Measurements from ENCODE around the gene RBM38.
A peak's percentile ranks its signal among the peaks of the same experiment; 100 is the strongest.

DNA sequence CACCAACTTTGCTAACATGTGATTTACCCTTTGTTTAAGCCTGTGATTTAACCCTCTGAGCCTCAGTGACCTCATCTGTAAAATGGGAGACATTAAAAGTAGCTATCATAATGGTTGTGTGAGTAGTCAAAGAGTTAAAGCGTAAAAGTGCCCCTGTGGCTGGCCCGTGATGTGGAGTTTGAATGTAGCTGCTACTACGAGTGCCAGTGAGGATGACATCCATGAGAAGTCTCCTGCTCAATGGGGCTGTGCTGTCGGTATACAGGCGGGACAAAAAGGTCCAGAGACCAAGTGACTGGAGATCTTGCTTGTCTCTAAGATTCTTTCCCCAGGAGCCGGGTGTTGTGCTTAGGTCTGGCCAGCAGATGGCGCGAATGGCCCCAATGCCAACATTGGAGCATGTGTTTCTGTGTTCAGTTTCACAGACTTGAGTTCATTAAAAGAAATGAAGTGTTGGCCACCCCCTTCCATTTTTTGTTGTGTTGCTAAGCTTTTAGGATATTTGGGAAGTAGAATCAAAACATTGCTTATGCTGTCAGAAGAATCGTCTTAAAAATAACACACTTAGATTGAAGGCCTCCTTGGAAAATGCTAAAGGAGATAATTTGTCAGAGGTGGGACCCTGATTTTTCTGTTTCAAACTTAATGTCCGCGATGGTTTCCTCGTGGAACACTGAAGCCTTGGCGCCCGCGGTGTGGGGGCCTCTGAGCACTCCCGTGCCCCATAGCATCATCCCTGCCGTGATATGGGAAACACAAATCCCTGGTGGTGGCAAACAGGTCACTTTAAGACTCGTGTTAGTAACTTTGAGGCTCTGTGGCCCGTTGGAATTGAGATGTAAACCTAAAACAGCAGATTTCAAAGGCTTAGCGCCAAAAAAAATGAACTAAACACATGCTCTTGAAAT is 9.3 kb upstream of the RBM38 start:
- TF ChIP-seq CTCF (IDR thresholded peaks at IDR 0.05) (peak; percentile 86 to 94 (median 92)), POLR2A (IDR thresholded peaks at IDR 0.05) (no peak)

Data from esophagus squamous epithelium (tissue), 4 donors.